Renal cortical epithelial cell (primary cell): ENCODE data around the gene CDH23. TPM values are rescaled to one million over a fixed set of nuclear protein-coding genes. Genes with fewer than 3 reads are reported as not detected.

ENCODE experiments used
- DNase-seq: peaks from one replicate; pipeline ENCODE4 v3.0.0-alpha.2; 2011; ENCODE audit warnings: low read depth
- total RNA-seq: library from RNA; depleted of rRNA; stranded (reverse); fragments of >200 nt; gene quantifications from 2 replicates; pipeline ENCODE4 v1.2.3, GENCODE V29; 2014

Gene CDH23
- total RNA-seq, 1 donor from 2014 or later, result not detected

DNA sequence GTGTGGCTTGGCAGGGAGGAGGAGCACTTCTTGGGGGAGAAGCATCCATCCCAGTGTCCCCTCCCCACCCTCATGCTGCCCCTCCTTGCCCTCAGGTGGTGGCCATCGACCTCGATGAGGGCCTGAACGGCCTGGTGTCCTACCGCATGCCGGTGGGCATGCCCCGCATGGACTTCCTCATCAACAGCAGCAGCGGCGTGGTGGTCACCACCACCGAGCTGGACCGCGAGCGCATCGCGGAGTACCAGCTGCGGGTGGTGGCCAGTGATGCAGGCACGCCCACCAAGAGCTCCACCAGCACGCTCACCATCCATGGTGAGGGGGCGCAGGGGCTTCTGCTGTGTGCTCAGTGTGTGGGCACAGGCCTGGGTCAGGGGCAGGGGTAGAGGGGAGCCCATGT lies 308.1 kb downstream of the CDH23 start:
- DNase-seq, result no peak

DNA sequence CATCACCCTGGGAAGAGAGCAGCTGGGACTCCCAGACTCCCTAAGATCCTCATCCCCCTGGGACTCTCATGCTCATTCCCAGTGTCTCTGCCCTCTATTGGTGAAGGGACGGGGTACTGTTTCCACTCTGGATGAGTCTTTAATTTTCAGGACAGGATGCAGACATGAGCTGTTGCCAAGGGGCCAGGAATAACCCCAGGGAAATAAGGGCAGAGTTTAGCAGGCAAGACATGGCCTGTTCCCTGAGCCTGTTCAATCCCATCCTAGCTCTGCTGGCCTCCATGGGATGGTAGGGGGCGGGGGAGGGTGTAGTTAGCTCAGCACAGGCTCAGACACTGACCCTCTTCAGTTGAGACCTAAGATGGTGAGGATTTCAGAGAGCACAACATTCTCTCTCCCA lies 308.9 kb downstream of the CDH23 start:
- DNase-seq, result no peak

DNA sequence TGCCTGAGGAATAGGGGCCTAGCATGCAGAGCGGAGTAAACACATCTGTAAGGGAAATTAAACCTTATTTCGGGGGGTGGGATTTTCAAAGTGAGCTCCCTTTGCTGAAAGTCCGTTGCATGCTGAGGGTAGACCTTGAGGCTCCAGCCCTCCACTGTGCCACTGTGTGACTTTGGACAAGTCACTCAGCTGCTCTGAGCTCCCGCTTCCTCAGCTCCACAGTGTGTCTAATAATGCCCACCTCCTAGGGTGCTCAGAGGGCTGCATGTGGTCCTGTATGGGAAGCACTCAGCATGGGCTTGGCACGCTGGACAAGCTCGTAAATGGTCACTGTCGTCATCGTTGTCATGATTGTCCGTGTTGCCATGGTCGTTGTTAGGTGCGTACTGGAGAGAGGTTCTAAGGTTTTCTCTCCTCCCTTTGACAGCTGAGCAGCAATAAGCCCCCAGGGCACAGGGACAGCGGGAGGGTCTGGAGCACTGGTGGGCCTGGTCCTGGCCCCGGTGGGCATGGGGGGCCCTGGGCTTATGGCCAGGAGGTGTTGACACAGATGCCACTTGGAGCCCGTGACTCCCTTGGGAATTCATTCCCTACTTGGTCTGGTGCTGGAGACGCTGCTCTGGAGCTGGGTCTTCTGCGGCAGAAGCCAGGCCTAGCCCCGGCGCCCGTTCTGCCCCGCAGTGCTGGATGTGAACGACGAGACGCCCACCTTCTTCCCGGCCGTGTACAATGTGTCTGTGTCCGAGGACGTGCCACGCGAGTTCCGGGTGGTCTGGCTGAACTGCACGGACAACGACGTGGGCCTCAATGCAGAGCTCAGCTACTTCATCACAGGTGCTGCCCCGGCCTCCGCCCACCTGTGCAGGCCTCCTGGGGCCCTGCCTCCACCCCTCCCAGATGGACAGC lies 309.7 kb downstream of the CDH23 start:
- no peak for DNase-seq

DNA sequence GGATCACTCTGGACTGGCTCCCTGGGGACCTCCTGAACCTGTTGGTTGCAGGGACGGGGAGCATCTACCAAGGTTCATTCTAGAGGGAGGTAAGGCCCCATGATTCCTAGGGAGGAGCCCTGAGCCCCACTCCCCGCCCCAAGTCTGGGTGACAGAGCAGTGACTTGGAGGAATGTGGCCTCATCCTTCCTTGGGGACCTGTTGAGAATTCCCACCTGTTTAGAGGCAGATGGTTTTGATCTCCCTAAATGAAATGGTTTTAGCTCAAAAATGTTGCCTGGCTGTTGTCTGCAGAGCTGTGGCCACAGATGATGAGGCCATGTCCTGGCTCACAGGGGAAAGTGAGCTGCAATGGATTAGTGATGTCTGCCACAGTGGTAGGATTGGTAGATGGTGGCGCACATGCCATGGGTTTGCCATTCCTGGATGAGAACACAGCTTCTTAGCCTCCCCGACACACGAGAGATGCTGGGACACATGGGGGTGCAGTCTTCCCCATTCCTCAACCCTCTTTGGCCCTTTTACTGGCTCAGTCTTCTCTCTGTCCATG lies 310.6 kb downstream of the CDH23 start:
- DNase-seq, result no peak

DNA sequence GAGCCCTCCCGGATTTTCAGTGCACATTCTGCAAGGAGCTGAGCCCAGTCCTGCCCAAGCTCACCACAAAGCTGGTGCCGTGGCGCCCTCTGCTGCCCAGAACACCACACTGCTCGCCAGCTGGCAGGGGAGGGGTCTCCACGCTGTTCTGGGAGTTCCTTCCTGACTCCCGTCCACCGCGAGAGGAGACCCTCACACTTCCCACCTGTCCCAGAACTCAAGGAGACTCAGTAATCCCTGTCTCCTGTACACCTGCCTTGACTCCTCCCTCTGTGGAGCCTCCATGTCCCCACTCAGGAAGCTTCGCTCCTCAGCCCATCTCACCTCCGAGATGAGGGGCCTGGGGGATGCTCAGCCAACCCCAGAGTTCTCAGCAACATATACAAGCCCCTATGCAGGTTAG lies 311.6 kb downstream of the CDH23 start:
- no peak for DNase-seq

DNA sequence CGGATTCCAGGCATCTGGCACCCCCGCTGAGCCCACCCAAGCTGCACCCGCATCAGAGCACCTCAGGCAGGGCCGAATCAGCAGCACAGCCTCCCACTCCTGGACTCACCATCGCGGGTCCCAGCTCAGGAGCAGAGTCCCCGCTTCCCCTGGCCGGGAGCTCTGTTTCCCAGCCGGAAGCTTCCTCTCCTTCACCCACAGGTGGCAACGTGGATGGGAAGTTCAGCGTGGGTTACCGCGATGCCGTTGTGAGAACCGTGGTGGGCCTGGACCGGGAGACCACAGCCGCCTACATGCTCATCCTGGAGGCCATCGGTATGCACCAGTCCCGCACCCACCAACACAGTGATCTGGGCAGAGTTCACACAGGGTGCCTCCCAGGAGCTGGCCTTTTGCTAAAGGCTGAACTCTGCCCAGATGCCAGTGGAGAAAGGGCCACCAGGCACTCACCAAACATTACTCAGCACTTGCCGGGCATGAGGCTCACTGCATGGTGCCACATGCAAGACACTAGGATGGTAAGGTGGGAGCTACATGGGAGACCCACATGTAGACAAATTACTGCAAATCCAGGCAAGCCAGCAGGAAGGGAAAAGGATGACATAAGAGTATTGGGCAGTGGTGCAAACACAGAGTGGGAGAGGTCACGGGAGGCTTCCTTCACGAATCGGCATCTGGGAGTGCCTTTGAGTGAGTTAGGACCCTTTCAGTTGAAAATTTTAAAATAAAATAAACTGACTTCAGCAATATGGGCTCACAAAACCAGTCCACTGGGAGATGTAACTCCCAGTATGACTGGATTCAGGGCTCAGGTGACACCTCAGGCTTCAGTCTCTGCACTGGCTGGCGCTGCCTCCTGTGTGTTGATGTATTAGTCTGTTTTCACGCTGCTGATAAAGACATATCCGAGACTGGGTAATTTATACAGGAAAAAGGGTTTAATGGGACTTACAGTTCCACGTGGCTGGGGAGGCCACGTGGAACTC lies 312.5 kb downstream of the CDH23 start:
- no peak for DNase-seq

DNA sequence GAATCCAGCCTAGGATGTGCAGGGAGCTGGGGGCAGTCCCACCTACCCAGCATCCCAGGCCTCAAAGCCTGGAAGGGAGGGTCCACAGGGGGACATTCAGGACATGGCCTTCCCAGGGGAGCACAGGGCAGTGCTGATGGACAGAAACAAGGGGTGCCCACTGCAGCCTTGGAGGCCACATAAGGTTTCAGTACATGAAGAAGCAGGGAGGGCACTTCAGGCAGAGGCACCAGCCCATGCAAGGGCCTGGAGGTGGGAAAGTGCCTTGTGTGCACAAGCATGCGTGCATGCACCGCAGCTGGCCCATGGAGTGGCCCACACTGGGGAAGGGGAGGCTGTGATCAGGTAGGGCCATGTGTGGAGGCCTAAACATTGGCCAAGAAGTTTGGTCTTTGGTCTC lies 313.8 kb downstream of the CDH23 start:
- no peak for DNase-seq

DNA sequence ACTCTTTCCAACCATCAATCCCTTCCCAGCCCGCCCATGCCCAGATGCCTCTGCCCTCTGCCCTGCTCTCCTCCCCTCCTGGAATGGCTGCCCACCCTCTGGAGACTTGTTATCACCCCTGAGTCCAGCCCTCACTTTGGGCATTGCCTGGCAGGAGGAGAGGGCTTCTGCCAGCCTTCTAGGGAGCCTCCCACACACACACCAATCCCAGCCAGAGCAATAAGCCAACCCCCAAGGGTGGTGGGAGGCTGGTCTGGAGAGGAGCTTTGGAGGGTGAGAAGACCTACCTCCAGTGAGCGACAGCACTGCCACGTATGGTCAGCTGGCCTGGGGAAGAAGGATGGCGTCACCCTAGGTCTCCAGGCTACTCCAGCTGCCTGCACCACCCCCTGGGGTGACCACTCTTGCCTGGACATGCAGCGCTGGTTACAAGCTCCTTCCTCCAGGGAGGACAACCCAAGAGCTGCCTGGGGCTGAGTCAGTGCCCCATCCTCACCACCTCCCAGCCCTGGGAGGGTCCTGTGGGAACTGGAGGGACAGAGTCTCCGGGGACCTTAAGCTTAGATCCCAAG lies 314.4 kb downstream of the CDH23 start:
- DNase-seq, result no peak

DNA sequence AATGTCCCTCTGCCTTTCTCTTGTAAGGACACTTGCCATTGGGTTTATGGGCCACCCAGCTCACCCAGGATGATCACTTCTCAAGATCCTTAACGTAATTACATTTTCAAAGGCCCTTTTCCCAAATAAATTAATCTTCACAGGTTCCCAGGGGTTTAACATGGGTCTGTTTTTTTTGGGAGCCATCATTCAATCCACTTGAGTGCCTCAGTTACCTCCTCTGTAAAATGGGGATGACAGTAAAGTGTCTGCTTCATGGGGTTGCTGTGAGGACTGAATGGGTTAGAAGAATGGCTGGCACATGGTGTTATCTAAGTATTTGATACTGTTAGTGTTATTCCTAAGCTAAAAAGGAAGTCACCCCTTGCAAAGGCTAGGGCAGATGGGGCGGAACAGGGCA lies 315.4 kb downstream of the CDH23 start:
- DNase-seq, result no peak

DNA sequence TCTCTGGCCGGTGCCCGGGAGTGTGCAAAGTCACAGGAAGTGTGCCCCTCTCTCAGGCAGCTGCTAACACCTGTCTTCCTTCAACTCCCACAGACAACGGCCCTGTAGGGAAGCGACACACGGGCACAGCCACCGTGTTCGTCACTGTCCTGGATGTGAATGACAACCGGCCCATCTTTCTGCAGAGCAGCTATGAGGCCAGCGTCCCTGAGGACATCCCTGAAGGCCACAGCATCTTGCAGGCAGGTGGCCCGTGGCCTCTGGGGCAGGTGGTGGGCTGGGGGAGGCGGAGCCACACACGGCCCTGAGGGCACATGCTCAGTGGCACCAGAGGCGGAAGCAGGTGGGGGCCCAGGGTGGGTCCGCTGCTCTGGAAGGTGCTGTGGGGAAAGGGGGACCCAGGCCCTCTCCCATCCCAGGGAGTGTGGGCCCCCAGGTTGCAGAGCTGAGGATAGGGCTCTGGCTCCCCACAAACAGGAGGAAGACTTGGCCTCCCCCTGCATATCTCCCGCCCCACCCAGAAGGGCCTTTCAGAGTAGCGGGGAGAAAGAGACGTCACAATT lies 315.9 kb downstream of the CDH23 start:
- no peak for DNase-seq

DNA sequence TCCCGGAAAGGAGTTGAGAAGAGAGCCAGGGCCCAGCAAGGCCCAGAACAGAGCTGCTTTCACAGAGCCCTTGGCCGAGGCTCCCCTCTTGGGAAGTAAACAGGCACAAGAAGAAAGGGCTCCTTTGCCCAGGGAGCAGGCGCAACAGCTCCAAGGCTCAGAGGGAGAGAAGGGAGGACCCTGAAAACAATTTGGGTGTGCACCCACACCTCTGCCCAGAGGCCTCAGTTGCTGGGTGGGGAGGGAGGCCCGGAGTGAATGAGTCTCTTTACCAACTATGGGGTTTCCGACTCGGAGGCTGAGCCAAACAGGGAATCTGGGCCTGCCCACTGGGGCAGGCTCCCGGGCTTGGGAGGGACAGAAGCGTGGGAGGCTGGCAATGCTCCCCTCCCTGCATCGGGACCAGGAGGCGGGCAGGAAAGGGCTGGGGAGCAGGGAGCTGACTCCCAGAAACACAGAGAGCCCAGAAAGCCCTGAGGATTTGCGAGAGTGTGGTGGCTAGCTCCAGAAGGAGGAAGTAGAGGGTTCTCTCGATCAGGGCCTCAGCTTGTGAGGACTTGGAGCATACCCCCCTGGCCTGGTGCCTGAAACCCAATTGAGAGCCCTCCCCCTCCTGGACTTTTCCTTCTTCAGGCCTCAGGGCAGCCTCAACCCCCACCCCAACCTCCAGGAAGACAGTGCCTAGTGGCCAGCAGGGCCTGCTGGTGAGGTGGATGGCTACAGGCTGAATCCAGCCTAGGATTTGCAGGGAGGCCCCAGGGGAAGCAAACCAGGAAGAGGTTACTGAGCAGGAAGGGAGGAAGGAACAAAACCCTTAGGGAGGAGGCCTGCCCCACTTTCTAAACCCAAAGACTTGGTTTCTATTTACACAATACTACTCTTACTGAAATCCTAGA lies 316.7 kb downstream of the CDH23 start:
- DNase-seq, result no peak

DNA sequence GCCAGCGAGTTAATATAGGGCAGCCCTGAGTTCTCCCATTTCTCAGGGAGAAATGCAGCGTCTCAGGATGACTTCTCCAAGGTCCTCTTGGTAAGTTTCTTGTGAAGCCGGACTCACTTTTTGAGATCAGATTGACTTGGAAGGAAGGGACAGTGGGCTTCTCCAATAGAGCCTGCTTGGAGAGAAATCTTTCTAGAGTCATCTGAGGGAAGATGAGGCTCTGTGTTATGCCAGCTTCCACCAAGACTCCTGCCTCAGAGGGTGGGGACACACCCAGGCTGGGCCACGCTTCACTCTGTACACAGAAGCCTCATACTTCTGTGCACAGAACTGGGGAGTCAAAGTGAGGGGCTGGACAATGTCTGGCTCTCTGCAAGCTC lies 317.3 kb downstream of the CDH23 start:
- no peak for DNase-seq

DNA sequence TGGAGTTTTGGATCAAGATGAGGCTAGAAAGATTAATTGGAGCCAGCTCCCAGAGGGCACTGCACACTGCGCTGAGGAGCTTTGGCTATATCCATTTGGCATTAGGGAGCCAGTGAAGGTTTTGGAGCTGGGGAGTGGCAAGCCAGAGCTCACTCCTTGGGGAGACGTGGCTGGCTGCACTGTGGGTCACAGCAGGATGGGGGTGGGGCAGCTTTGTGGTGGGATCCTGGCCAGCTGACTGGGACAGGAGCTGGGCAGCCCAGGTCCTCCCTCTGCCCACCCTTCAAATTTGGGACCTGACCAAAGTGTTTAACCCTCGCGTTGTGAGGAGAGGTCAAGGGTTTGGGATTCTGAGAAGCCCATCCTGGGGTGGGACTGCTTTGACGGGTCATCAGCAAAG lies 317.9 kb downstream of the CDH23 start:
- DNase-seq, result no peak

DNA sequence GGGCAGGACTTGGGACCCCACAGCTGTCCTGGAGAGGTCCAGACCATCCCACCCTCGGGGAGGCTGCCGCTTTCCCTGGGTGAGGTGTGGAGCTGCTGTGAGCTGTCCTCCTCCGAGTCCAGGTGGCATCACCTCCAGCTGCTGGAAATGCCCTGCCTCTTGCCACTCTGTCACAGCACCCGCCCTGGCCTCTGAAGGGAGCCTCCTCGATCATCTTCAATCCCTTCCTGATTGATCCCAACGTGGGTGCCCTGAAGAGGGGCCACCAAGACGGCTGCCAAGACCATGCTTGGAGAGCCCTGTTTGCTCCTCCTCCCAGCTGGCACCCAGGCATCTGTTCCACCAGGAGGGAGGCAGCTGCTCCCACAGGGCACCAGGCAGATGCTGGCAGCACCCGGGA lies 318.3 kb downstream of the CDH23 start:
- no peak for DNase-seq

DNA sequence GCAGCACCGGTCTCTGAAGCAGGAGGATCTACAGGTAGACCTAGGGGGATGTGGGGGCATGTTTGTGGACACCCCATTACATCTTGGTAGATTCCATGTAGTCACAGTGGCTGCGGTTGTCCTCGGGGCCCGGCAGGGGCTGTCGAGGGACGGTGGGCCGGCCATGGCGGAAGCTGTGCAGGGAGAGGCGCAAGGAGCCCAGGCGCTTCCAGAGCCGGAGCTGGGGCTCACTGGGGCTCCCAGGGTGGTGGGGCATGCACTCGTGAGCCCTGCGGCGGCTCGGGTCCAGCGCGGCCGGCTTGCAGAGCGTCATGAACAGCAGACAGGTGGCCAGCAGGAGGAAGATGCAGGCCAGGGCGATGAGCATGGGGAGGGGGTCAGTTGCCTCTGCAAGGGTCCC lies 319.1 kb downstream of the CDH23 start:
- no peak for DNase-seq

DNA sequence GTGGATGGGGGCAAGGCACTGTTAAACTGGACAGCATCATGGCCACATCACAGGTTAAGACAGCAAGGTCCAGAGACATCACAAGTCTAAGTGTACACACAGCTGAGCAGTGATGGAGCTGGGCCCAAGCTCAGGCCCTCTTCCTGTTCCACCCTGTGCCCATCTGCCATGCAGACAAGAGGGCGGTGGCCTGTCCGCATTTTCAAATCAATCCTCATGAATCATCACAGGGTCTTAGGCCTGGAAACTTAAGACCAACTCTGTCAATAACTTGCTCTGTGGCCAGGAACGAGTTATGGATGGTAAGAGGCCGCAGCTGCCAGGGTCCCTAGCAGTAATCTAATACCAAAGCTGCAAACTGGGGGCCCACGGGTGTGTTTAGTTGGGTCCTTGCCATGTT lies 319.7 kb downstream of the CDH23 start:
- DNase-seq, result no peak

DNA sequence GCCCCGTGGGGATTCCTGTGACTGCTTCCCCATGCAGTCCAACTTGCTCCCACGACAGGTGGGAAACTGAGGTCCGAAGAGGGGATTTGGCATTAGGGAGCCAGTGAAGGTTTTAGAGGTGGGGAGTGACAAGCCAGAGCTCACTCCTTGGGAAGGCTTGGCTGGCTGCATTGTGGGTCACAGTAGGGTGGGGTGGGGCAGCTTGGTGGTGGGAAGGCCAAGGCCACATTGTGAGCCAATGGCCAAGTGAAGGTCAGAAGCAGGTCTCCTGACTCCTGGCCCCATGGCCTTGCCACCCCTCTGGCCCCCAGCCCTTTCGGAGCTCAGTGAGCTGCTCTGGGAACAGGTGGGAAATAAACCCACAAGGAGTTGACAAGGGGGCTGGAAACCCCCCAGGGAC lies 320.3 kb downstream of the CDH23 start:
- no peak for DNase-seq

DNA sequence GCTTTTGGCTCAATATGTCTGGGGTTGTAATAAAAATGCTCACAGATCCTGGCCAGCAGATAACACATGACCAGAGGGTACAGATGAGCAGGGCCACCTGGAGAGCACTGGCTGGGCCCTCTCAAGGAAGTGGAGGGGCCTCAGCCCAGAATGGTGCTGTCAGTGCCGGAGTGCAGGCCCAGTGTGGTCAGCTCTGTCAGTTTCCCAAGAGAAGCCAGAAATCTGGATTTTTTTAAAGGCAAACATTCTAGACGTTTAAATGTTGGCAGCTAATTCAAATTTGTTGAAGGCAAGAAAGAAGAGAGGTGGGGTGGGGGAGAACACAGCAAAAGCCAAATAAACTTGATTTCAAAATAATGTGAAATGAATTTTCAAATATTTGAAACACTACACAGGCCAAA lies 320.8 kb downstream of the CDH23 start:
- no peak for DNase-seq

DNA sequence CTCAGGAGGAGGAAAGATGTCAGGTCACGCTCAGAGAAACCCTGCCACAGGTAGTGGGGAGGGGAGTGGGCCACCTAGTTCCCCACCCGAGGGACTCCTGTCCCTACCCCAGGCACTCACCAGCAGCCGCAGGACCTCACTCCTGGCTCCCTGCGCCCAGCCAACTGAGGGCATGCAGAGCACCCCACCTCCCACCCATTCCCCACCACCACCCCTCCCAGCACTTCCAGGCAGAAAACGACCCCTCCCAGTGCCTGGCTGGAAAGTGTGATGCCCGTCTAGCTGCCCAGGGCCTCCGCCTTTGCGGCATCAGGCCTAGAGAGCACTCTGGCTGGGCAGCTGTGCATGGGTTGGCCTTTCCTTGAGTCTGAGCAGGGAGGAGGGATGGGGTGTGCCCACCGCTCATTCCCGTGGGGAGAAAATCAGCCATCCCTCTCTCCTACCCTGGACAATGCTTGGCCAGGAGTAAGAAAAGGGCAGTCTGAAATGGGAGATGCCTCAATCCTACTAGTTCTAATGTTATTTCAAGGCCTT lies 321.5 kb downstream of the CDH23 start:
- DNase-seq, result no peak

DNA sequence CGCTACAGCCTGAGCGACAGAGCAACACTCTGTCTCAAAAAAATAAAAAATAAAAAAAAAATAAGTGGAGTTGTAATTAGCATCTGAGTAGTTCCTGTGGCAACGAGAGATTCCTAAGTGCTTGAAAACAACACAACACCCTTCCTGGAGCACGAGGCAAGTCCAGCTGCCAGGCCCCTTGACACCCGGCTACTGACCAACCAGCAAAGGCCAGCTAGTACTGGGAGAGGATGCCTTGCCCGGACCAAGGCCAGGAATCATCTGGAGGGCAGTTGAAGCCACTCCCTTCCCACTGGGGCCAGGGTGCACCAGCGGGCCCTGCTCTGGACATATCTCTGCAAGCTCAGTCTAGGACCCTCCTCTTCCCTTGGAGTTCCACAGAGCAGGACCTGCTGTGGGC lies 322.3 kb downstream of the CDH23 start:
- no peak for DNase-seq
